ENCODE results near the gene UNKL.

- TF ChIP-seq POLR2A (IDR thresholded peaks at IDR 0.05; ENCODE audit: low read depth, low read length) (no peak), POU2F2 (IDR thresholded peaks at IDR 0.05; ENCODE audit: low read depth, low read length) (no peak)
Measured at GRCh38 chr16:1425616-1426370, 11.3 kb upstream of the UNKL start.
